ENCODE measurements around the gene KRT8.

Gene KRT8

DNA sequence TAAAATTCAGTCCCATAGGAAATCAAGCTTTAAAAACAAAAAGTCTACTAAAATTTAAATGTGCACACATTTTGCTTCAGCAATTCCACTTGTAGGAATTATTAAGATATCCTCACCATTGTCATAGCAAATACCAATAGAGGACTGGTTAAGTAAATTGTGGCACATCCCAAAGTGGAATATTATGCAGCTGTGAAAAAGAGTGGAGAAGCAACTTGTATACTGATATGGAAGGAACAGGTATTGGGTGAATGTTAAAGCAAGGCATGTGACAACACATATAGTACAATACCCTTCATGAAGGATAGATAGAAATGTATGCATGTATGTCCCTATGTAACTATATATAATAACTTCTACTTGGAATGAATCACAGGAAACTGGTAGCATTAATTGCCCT lies 11.9 kb downstream of the KRT8 start:
- DNase-seq (ENCODE audit: low read depth in 1 of 2, low spot score in 1 of 2): no peak
- H3K27me3 ChIP-seq (ENCODE audit: insufficient read depth, poor library complexity, severe bottlenecking): peaks cover 2% of the 10 kb centered on the region
- TF ChIP-seq SPI1 (IDR thresholded peaks at IDR 0.05; ENCODE audit: borderline replicate concordance, low read depth) (no peak), POLR2AphosphoS5 (IDR thresholded peaks at IDR 0.05; ENCODE audit: low read depth) (no peak), GABPA (IDR thresholded peaks at IDR 0.05; ENCODE audit: low read depth) (no peak)
- TF ChIP-seq, protein P1, sequence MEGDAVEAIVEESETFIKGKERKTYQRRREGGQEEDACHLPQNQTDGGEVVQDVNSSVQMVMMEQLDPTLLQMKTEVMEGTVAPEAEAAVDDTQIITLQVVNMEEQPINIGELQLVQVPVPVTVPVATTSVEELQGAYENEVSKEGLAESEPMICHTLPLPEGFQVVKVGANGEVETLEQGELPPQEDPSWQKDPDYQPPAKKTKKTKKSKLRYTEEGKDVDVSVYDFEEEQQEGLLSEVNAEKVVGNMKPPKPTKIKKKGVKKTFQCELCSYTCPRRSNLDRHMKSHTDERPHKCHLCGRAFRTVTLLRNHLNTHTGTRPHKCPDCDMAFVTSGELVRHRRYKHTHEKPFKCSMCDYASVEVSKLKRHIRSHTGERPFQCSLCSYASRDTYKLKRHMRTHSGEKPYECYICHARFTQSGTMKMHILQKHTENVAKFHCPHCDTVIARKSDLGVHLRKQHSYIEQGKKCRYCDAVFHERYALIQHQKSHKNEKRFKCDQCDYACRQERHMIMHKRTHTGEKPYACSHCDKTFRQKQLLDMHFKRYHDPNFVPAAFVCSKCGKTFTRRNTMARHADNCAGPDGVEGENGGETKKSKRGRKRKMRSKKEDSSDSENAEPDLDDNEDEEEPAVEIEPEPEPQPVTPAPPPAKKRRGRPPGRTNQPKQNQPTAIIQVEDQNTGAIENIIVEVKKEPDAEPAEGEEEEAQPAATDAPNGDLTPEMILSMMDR (IDR thresholded peaks at IDR 0.05; ENCODE audit: insufficient read depth, low read length): no peak
- TF ChIP-seq, protein P2, sequence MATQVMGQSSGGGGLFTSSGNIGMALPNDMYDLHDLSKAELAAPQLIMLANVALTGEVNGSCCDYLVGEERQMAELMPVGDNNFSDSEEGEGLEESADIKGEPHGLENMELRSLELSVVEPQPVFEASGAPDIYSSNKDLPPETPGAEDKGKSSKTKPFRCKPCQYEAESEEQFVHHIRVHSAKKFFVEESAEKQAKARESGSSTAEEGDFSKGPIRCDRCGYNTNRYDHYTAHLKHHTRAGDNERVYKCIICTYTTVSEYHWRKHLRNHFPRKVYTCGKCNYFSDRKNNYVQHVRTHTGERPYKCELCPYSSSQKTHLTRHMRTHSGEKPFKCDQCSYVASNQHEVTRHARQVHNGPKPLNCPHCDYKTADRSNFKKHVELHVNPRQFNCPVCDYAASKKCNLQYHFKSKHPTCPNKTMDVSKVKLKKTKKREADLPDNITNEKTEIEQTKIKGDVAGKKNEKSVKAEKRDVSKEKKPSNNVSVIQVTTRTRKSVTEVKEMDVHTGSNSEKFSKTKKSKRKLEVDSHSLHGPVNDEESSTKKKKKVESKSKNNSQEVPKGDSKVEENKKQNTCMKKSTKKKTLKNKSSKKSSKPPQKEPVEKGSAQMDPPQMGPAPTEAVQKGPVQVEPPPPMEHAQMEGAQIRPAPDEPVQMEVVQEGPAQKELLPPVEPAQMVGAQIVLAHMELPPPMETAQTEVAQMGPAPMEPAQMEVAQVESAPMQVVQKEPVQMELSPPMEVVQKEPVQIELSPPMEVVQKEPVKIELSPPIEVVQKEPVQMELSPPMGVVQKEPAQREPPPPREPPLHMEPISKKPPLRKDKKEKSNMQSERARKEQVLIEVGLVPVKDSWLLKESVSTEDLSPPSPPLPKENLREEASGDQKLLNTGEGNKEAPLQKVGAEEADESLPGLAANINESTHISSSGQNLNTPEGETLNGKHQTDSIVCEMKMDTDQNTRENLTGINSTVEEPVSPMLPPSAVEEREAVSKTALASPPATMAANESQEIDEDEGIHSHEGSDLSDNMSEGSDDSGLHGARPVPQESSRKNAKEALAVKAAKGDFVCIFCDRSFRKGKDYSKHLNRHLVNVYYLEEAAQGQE (IDR thresholded peaks at IDR 0.05; ENCODE audit: insufficient replicate concordance, low read depth): no peak
- no peak overlapping the region for H3K27ac ChIP-seq (replicated peaks)
- no peak overlapping the region for H3K4me3 ChIP-seq (replicated peaks; ENCODE audit: insufficient read depth, low read length)

DNA sequence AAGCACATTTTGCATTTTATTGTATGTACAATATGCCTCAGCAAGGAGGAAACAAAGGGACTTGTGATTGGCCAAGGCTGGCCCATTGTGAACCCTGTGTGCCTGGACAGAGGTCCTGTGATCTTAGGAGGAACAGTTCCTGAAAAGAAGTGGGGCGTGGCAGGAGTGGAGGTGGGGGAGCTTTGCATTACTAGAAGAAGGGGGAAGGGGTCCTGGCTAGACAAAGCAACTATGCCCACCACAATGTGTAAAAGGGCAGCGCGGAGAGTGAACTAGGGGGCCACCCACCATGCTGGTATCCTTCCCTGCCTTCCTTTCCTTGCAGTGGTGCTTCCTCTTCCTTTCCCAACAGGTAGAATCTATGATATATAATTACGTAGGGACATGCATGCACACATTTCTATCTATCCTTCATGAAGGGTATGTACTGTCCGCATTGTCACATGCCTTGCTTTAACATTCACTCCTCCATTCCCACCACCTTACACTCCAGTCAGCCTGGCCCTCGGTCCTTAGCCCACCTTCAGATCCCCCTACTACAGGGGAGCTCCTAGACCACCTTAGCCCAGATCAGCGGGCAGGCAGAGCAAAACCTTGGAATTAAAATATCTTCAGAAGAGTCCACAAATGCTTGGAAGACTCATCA lies 12.5 kb downstream of the KRT8 start:
- TF ChIP-seq POLR2AphosphoS5 (IDR thresholded peaks at IDR 0.05; ENCODE audit: low read depth): no peak
- TF ChIP-seq GABPA (IDR thresholded peaks at IDR 0.05; ENCODE audit: low read depth): no peak
- TF ChIP-seq SPI1 (IDR thresholded peaks at IDR 0.05; ENCODE audit: borderline replicate concordance, low read depth): no peak
- TF ChIP-seq, protein P2 (IDR thresholded peaks at IDR 0.05; ENCODE audit: insufficient replicate concordance, low read depth): no peak
- TF ChIP-seq, protein P1 (IDR thresholded peaks at IDR 0.05; ENCODE audit: insufficient read depth, low read length): no peak
- Histone ChIP-seq H3K27ac (replicated peaks) (no peak overlapping the region), H3K27me3 (ENCODE audit: insufficient read depth, poor library complexity, severe bottlenecking) (peaks cover 2% of the 10 kb centered on the region), H3K4me3 (replicated peaks; ENCODE audit: insufficient read depth, low read length) (no peak overlapping the region)
- no peak for DNase-seq (ENCODE audit: low read depth in 1 of 2, low spot score in 1 of 2)

DNA sequence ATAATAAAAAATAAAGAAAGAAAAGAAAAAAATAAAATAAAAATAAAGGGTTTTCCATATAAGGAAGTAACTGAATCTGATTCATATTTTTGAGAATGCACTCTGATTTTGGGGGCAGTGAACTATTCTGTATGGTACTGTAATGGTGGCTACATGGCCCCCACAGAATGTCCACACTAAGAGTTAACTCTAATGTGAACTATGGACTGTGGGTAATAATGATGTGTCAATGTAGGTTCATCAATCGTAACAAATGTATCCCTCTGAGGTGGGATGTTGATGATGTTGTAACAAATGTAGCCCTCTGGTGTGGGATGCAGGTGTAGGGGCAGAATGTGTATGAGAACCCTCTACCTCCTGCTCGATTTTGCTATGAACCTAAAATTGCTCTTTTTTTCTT lies 13.8 kb downstream of the KRT8 start:
- TF ChIP-seq SPI1 (IDR thresholded peaks at IDR 0.05; ENCODE audit: borderline replicate concordance, low read depth) (no peak), GABPA (IDR thresholded peaks at IDR 0.05; ENCODE audit: low read depth) (no peak), POLR2AphosphoS5 (IDR thresholded peaks at IDR 0.05; ENCODE audit: low read depth) (no peak)
- TF ChIP-seq, protein P1 (IDR thresholded peaks at IDR 0.05; ENCODE audit: insufficient read depth, low read length): no peak
- TF ChIP-seq, protein P2 (IDR thresholded peaks at IDR 0.05; ENCODE audit: insufficient replicate concordance, low read depth): no peak
- Histone ChIP-seq H3K4me3 (replicated peaks; ENCODE audit: insufficient read depth, low read length) (no peak overlapping the region), H3K27ac (replicated peaks) (no peak overlapping the region), H3K27me3 (ENCODE audit: insufficient read depth, poor library complexity, severe bottlenecking) (no peaks in the 10 kb centered on the region)
- DNase-seq (ENCODE audit: low read depth in 1 of 2, low spot score in 1 of 2): no peak
